Measurements from ENCODE around the gene DNM1. TPM values are rescaled to one million over a fixed set of nuclear protein-coding genes. Genes with fewer than 3 reads are reported as not detected.

DNM1 gene
- total RNA-seq, 1 experiment from 2014 or later, result 2.0 TPM

DNA sequence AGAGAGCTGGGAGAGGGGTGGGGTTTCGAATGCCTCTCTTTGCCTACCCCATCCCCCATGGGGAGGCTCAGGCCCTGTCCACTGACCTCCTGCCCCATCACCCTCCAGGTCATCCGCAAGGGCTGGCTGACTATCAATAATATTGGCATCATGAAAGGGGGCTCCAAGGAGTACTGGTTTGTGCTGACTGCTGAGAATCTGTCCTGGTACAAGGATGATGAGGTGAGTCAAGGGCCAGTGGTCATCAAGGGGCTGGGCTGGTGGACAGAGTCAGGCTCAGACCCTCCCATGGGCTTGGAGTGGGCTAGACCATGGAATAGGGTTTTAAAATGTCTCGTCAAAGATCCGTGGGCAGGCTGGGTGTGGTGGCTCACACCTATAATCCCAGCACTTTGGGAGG lies 38.9 kb downstream of the DNM1 start:
- Mint-ChIP-seq H3K4me1 (ENCODE audit: insufficient read depth, unreplicated experiment) (no peaks in the 10 kb centered on the region), H3K27ac (ENCODE audit: low read depth, unreplicated experiment) (no peak overlapping the region), H3K27me3 (ENCODE audit: insufficient read depth, unreplicated experiment) (peaks cover 10% of the 10 kb centered on the region), H3K9me3 (ENCODE audit: unreplicated experiment) (no peaks in the 10 kb centered on the region), H3K4me3 (ENCODE audit: unreplicated experiment) (no peak overlapping the region), H3K36me3 (ENCODE audit: insufficient read depth, unreplicated experiment) (no peaks in the 10 kb centered on the region)
- intact Hi-C loops (cut with micrococcal nuclease), result no loop called here
- POLR2A ChIA-PET, result interaction anchor here (0.5 to 1.3 kb wide), 2 partner anchors 13 to 81 kb away, joined by 3 to 4 read pairs; no protein-coding TSS in a partner anchor
- TF ChIP-seq, protein P1, sequence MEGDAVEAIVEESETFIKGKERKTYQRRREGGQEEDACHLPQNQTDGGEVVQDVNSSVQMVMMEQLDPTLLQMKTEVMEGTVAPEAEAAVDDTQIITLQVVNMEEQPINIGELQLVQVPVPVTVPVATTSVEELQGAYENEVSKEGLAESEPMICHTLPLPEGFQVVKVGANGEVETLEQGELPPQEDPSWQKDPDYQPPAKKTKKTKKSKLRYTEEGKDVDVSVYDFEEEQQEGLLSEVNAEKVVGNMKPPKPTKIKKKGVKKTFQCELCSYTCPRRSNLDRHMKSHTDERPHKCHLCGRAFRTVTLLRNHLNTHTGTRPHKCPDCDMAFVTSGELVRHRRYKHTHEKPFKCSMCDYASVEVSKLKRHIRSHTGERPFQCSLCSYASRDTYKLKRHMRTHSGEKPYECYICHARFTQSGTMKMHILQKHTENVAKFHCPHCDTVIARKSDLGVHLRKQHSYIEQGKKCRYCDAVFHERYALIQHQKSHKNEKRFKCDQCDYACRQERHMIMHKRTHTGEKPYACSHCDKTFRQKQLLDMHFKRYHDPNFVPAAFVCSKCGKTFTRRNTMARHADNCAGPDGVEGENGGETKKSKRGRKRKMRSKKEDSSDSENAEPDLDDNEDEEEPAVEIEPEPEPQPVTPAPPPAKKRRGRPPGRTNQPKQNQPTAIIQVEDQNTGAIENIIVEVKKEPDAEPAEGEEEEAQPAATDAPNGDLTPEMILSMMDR (IDR thresholded peaks at IDR 0.05; ENCODE audit: unreplicated experiment), result no peak
- BruUV-seq (replicated peaks), result no TSS peak
- CTCF ChIA-PET, result no interaction called here
- DNase-seq (ENCODE audit: unreplicated experiment), result no peak

DNA sequence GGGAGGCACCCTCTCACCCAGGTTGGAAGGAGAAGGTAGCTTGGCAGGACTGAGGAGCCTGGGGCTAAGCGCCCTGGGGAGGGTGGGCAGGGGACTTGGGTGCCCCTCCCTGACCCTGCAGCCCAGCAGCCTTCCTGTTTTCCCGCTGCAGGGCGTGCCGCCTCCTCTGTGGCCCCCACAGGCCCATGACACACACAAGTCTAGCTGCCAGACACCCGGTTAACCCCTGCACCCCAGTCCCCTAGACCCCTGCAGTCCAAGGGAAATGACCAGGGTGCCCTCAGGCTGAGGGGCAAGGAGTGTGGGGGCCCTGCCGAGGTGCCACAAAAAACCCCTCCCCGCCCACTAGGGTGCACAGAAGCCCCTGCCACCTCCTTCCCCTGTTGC lies 39.6 kb downstream of the DNM1 start:
- no peak for DNase-seq (ENCODE audit: unreplicated experiment)
- H3K27me3 Mint-ChIP-seq (ENCODE audit: insufficient read depth, unreplicated experiment), result peaks cover 10% of the 10 kb centered on the region
- no peaks in the 10 kb centered on the region for H3K4me1 Mint-ChIP-seq (ENCODE audit: insufficient read depth, unreplicated experiment)
- no peak overlapping the region for H3K4me3 Mint-ChIP-seq (ENCODE audit: unreplicated experiment)
- ChIA-PET CTCF (no interaction called here), POLR2A (no interaction called here)
- intact Hi-C loops (cut with micrococcal nuclease), result no loop called here
- H3K27ac Mint-ChIP-seq (ENCODE audit: low read depth, unreplicated experiment), result no peak overlapping the region
- BruUV-seq (replicated peaks), result no TSS peak
- H3K36me3 Mint-ChIP-seq (ENCODE audit: insufficient read depth, unreplicated experiment), result no peaks in the 10 kb centered on the region
- TF ChIP-seq, protein P1 (IDR thresholded peaks at IDR 0.05; ENCODE audit: unreplicated experiment), result no peak
- H3K9me3 Mint-ChIP-seq (ENCODE audit: unreplicated experiment), result no peaks in the 10 kb centered on the region

DNA sequence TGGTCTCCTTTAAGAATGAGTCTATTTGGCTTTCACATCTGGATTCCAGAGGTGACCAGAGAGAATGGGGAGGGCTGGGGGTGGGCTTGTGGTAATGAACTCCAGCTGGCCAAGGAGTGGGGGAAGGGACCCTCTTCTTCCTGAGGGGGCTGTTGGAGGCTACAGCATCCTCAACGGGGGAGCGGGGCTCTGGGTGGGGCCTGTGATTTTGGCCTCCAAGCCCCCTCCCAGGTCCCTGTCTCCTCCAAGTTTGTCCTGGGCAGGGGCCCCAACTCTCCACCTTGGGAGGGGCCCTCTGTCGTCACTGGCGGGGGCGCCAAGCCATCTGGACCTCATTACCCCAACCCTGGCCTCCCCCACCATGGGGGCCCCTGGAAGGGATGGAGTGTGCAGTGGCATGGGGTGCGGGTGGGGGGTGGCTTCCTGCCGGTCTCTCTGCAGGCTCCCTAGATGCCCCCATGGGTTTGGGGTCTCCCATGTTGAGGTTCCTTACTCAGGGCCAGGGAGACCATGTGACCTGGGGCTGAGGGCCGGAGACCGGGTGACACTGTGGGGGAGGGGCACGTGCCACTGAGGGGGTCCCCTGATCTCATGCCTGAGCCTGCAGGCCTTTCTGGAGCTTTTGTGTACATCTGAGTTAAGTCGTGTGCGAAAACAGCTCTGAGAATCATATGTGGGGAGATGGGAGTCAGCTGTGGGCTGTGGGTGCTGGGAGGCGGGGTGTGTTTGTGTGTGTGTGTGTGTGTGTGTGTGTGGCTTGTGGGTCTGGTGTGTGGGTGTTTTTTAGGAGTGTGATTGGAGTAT lies 40.2 kb downstream of the DNM1 start:
- TF ChIP-seq, protein P1 (IDR thresholded peaks at IDR 0.05; ENCODE audit: unreplicated experiment), result no peak
- Mint-ChIP-seq H3K4me3 (ENCODE audit: unreplicated experiment) (no peak overlapping the region), H3K27me3 (ENCODE audit: insufficient read depth, unreplicated experiment) (peaks cover 10% of the 10 kb centered on the region), H3K36me3 (ENCODE audit: insufficient read depth, unreplicated experiment) (no peaks in the 10 kb centered on the region), H3K4me1 (ENCODE audit: insufficient read depth, unreplicated experiment) (no peaks in the 10 kb centered on the region), H3K27ac (ENCODE audit: low read depth, unreplicated experiment) (no peak overlapping the region), H3K9me3 (ENCODE audit: unreplicated experiment) (no peaks in the 10 kb centered on the region)
- POLR2A ChIA-PET, result no interaction called here
- no TSS peak for BruUV-seq (replicated peaks)
- DNase-seq (ENCODE audit: unreplicated experiment), result no peak
- CTCF ChIA-PET, result interaction anchor here (0.6 kb wide), 1 partner anchor 27 kb away, joined by 3 read pairs; no protein-coding TSS in a partner anchor
- intact Hi-C loops (cut with micrococcal nuclease), result no loop called here

DNA sequence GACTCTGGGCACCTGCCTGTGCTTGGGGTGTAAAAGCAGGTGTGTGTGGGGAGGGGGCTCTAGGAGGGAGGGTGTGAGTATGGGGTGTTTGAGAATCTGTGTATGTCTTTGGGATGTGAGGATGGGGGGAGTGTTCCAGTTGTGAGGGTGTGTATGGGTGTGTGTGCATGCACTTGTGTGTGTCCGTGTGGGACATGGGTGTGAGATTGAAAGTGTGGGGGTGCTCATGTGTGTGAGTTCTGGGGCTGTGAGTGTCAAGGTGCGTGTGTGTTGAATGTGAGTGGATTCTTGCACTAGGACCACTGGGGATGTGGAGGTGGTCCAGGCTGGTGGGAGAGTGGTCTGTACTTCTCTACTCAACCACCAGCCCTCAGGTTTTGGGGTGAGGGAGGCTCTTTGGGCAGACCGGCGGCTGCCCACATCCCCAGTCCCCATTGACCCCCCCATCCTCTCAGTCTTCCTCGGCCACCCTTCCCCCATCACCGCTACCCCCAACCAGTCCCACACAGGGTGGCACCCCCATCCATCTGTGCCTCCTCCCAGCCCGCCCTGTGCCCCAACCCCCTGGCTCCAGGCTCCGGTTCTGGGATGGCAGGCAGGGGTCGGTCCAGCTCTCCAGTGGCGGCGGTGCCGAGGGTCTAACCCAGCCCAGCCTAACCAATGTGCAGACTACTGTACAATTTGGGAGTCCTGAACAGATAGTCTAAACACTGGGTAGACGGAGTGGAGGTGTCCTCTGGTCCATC lies 41.1 kb downstream of the DNM1 start:
- TF ChIP-seq, protein P1 (IDR thresholded peaks at IDR 0.05; ENCODE audit: unreplicated experiment), result no peak
- Mint-ChIP-seq H3K9me3 (ENCODE audit: unreplicated experiment) (no peaks in the 10 kb centered on the region), H3K27me3 (ENCODE audit: insufficient read depth, unreplicated experiment) (peaks cover 1% of the 10 kb centered on the region), H3K36me3 (ENCODE audit: insufficient read depth, unreplicated experiment) (no peaks in the 10 kb centered on the region), H3K4me3 (ENCODE audit: unreplicated experiment) (no peak overlapping the region), H3K27ac (ENCODE audit: low read depth, unreplicated experiment) (no peak overlapping the region), H3K4me1 (ENCODE audit: insufficient read depth, unreplicated experiment) (no peaks in the 10 kb centered on the region)
- ChIA-PET CTCF (no interaction called here), POLR2A (no interaction called here)
- no TSS peak for BruUV-seq (replicated peaks)
- intact Hi-C loops (cut with micrococcal nuclease), result no loop called here
- no peak for DNase-seq (ENCODE audit: unreplicated experiment)
